ENCODE results near the gene RRP15.

DNA sequence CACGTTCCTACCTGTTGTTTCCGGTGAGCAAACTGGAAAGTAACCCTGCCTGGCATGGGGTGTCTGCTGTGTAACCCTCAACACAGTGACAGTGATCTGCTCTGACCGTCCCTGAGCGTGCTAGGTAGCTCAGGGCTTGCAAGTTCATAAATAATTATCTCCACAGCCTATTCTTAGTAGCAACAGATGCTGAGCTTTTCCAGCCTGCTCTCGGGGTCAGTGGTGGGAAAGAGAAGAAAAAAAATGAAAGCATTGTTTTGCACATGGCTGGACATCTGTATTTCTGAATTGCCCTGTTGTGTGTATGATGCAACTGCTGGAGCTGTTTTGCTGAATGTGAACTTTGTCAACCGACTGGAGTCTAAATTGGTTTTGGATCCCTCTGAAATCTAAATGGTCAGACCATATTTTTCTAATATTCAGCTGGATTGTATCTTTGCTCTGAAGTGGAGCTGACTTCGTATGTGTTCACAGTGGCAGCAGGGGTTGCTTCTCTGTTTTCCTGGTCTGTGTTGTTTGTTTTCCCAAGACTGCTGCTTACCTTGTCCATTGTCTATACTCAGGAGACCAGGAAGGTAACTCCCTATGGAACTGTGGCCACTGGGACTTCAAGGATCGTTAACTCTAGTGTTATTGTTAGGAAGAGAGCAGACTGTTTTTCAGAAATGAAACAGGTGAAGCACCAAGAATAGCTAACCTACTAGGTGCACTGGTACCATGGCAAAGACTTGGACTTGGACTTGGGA lies 87.0 kb downstream of the RRP15 start:
- TF ChIP-seq, protein P1, sequence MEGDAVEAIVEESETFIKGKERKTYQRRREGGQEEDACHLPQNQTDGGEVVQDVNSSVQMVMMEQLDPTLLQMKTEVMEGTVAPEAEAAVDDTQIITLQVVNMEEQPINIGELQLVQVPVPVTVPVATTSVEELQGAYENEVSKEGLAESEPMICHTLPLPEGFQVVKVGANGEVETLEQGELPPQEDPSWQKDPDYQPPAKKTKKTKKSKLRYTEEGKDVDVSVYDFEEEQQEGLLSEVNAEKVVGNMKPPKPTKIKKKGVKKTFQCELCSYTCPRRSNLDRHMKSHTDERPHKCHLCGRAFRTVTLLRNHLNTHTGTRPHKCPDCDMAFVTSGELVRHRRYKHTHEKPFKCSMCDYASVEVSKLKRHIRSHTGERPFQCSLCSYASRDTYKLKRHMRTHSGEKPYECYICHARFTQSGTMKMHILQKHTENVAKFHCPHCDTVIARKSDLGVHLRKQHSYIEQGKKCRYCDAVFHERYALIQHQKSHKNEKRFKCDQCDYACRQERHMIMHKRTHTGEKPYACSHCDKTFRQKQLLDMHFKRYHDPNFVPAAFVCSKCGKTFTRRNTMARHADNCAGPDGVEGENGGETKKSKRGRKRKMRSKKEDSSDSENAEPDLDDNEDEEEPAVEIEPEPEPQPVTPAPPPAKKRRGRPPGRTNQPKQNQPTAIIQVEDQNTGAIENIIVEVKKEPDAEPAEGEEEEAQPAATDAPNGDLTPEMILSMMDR (IDR thresholded peaks at IDR 0.05), result no peak
- no peak for TF ChIP-seq POLR2A (IDR thresholded peaks at IDR 0.05)
